Activated T-helper 1 cell treated with Interleukin-2 at 50 U/mL for 16 hours (primary cell): ENCODE data around the gene BUB1.
A peak's percentile ranks its signal among the peaks of the same experiment; 100 is the strongest.
"Not testable (repeated sequence)": the region's sequence is repeated elsewhere in the genome, so short reads cannot be mapped to it uniquely, and the experiment has no call there.

ENCODE experiments used
- DNase-seq: peaks from one replicate; pipeline ENCODE4 v3.0.0-alpha.2; 2020; ENCODE audit warnings: low read depth

The BUB1 gene

DNA sequence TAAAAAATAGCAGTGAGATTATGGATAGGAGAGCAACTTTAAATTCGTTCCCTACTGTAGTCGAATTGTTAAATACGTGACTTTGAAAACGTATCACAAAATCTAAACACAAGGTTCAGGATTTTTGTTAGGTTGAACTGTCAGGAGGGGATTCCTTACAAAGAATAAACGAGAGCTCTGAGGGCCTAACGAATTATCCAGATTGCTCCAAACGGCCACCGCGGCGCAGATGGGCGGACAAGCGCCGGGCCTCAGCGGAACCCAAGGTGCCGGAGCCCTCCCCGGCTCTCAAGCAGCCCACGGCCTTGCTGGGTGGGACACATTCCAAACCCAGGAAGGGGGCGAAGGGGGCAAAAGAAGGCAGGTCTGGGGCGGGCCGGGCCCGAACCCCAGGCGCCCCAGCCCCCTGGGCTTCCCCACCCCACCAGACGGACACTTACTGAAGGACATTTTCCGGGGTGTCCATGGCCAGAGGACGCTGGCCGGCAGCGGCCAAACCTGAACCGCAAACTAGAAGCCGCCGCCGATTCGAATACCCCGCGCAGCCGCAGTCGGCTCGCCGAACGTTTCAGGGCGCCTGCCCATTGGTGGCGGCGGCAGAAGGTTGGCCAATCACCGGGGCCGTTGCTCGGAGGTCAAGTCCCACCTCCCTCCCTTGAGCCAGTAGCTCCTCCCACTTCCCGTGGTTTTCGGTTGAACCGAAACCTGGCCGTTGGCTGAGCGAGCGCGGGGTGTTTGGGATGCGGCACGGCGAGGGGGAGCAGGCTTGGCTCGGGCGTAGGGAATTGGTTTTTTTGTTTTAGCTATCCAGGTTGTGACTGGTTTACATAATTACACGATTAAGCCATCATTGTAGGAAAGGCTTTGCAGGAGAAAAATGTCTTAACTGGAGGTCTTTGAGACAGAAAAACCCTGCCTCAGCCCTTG, at the start of gene BUB1:
TSS of gene BUB1 (minus strand) at position 534 of the 927 bp plus-strand sequence. CDS start at position 466, 68 bp downstream.
- DNase-seq = peak; percentile 91

DNA sequence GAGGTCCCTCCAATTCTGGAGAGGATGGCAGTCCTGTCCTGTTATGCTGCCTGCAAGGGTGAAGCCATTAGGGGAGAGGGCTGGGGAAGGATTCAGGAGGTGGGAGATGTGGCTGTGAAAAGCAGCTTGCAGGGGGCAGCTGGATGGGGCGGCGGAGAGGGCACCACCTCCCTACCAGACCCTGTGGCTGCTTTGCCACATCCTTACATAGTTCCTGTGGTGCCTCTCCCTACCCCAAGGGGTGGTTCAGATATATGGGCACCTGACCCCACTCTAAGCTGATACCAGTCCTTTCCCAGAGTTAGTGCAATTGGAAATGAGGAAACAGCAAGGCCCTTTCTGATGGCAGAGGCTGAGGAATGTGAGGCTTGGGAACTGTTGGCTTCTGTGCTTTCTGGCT, 48.4 kb upstream of the BUB1 start:
- DNase-seq = no peak

DNA sequence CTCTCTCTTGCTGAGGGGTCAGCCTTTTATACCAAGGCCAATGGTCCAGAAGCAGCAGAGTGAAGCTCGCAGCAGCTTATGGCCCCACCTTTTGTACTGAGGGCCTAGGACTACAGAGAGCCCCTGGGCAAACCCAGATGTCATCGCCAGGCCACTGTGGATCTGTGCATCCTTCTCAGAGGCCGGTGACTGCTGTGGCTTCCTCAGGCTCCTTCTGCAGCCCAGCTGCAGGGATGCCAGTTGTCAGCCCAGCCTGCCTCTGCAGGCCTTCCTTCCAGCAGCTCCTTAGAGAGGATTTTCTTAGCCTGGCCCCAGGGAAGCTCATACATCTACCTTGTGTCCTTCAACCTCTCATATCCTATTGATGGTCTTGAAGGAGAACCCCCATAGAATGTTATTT, 48.0 kb upstream of the BUB1 start:
- DNase-seq = no peak

DNA sequence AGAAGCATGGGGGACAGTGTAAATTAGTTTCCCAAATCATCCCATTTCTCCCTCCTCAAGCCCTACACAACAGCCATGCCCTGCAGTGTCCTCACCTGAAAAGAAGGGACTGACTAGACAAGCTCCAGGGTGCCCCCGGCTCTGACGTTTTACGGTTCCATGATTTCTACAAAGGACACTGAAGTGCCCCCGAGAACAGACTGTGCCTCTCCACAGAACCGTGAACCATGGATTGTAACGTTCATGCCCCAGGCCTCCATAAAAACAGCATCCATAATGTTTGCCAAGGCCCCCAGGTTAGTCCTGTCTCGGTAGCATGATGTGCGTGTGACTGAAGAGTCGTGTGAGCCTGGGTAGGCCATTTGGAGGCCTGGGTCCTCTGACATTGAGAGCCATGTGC, 47.5 kb upstream of the BUB1 start:
- DNase-seq = no peak

DNA sequence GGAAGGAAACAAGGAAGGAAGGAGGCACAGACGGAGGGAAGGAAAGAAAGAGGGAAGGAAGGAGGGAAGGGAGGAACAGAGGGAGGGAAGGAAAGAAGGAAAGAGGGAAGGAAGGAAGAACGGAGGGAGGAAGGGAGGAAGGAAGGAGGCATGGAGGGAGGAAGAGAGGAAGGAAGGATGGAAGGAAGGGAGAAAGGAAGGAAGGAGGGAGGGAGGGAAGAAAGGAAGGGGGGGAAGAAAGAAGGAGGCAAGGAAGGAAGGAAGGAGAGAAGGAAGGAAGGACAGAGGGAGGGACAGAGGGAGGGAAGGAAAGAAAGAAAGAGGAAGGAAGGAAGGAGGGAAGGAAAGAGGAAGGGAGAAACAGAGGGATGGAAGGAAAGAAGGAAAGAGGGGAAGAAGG, 47.0 kb upstream of the BUB1 start:
- DNase-seq = no peak

DNA sequence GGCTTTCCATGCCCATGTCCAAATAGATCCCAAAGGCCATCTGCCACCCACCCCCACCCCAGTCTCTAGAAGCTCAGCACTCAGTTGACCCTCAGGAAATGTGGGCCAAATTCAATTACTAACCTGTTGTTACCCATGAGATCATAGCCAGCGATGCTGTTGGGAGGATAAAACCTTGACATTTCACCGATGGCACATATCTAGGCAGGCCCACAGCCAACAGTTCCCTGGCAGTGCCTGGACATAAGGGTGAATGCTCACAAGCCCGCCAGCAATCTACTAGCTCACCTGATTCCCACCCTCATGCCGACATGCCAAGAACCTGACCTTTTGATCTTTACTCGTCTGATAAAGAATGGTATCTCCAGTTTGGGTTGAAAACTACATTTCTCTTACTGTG, 42.7 kb upstream of the BUB1 start:
- no peak for DNase-seq

DNA sequence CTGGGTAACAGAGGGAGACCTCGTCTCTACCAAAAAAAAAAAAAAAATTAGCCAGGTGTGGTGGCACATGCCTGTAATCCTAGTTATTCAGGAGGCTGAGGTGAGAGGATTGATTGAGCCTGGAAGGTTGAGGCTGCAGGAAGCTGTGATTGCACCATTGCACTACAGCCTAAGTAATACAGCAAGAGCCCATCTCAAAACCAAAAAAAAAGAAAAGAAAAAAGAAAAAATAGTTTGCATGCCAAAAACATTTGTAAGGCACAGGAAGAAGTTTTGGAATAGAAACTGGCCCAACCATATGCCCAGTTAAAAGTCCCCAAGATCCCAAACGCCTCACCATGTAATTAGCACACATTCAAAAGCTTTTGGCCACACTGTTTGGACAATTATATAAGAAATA, 41.1 kb upstream of the BUB1 start:
- DNase-seq = no peak

DNA sequence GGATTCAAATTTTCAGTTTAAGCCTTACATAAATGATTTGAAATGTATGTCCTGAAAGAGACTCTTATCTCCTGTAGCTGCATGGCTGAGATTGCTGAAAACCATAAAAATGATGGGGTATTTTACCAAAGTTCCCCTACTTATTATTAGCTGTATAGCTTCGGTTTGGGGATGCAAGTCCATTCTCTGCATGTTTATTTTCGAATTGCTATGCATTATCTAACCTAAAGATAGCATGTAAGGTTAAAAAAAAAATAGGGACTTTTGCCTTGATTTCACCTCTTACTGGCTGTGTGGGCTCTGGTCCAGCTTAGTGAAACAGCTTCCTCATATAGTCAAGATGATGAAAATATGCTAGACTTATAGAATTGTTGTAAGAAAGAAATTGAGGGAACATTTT, 40.5 kb upstream of the BUB1 start:
- no peak for DNase-seq

DNA sequence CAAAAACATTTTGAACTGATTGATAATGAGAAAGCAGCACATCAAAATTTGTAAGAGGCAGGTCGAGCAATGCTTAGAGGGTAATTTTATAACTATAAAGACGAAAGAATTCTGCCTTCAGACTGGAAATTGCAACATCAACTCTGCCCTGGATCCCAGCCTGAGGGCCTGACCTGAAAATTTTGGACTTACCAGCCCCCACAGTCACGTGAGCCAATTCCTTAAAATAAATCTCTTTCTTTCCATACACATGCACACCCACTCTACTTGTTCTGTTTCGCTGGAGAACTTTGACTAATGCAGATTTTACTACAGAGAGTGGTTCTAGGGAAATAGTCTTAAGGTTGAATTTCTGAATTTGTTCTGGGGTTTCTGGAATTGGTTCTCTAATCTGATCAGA, 39.9 kb upstream of the BUB1 start:
- DNase-seq = no peak

DNA sequence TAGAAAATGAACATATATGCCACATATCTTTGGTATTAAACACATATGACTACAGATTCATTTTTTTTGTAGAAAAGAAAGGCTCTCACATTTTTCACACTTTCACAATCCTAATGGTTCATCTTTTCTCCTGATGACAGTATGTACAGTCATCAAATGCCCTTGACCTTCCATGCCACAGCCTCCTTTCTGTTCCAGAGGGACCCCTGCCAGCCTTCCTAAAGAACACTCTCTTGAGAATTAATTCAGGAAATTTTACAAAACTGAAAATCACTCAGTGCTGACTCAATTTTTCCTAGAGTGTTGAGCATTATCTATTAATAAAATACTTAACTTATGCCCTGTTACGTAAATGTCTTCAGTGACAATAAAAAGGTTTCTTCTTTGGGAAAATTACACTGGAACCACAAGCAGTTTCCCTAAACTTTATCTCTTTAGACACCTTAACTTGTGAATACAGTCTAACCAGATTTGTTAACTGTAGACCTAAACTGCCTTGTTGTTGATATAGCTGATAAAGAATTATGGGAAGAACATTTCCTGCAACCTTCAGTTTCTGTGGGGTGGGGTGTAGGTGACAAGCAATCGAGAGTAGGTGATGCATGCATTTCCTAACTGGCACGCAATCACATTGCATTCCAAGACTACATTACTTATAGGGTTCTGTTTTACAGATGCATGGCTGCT, 39.2 kb upstream of the BUB1 start:
- DNase-seq = no peak

DNA sequence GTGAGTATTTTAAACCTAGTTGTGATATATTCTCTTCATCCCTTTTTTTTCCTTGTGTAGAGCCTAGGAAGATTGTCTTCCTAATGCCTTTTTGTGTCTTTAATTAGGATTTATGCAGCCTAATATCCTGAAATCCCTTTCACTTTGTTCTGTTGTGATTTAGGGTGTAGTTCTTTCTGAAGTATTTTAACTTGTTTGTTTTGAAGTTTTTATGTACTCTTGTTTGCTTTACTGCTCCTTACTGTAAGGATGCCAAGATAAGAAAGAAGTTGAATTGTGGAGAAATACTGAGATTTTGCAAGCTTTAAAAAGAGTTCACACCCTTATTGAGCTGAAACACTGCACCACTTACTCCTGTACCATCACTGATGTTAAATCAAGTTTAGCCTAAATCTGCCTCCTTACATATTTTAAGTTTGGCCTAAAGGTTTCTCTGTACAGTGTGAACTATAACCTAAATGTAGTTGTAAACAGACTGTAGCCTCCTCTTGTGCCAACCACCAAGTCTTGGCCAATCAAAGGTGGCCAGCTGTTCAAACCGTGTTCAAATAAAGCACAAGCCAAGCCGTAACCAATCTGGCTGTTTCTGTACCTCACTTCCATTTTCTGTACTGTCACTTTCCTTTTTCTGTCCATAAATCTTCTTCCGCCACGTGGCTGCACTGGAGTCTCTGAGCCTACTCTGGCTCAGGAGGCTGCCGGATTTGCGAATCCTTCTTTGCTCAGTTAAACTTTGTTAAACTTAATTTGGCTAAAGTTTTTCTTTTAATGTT, 36.8 kb upstream of the BUB1 start:
- DNase-seq = no peak

DNA sequence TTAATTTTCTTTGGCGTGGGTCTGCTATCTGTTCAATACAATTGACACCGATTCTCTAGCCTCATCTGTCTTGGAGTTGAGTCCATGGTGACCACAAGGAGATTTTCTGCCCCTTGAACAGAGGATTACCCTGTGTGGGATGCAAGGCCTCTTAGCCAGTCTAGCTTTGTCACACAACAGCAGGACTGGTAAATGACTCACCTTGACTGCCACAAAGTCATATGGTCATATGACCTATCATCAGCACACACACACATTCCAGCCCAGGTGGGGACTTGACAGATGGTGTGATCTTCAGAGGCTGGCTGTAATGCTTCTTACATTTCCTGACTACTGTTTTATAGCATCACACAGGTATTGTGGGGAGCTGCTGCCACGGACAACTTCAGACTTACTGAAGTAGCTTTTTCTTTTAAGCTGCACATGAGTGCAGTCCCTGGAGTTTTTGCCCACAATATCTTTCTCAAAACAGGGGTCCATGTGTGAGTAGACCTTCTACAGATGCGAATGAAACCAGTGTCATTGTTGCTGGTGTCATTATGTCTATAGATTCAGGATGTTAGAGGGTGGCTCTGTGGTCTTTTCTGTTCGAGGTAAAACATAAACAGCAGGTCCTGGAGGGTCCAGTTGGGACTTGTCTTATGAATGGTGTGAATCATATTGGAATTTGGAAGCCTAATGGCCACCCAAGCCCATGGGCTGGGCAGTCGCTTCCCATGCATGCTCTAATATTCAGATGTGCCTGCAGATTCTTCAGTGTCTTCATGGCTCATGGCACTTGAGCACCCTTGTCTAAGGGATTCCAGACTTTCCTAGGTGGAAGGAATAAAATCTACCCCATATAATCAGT, 35.9 kb upstream of the BUB1 start:
- no peak for DNase-seq

DNA sequence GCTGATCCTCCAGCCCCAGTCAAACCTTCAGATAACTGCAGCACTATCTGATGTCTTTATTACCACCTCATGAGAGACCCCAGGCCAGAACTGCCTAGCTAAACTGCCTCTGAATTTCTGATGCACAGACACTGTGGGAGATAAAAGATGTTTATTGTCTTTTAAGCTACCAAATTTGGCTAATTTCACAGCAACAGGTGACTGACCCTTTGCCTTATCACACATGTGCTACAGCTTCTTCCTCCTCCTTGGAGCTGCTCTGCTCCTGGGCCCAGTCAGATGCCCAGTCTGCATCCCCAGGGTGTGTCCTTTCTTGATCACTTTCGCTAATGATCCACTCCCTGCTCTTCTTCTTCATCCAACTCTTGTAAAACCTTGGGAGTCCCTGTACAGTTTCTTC, 34.9 kb upstream of the BUB1 start:
- DNase-seq = no peak

DNA sequence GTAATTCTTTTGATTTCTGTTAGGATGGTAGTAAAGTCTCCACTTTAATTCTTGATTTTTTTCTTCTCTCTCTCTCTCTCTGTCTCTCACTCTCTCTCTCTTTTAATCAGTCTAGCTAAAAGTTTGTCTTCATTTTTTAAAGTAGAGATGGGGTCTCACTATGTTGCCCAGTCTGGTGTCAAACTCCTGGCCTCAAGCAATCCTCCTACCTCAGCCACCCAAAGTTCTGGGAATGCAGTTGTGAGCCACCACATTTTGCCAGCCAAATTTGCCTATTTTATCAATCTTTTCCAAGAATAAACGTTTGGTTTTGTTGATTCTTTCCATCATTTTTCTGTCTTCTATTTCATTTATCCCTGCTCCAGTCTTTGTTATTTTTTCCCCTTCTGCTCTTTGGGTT, 30.6 kb upstream of the BUB1 start:
- DNase-seq = no peak

DNA sequence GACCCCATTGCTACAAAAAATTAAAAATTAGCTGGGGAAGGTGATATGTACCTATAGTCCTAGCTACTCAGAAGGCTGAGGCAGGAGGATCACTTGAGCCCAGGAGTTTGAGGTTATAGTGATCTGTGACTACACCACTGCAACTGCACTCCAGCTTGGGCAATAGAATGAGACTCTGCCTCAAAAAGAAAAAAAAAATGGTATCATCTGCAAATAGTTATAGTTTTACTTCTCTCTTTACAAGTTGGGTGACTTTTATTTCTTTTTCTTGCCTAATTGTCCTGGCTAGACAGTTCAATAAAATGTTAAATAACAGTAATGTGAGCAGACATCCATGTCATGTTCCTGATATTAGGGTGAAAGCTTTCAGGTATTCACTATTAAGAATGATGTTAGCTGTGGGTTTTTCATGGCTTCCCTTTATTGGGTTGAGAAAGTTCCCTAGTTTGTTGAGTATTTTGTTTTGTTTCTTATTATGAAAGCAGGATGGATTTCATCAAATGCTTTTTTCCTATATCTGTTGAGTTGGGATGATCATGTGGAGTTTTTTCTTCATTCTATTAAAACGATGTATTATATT, 29.6 kb upstream of the BUB1 start:
- no peak for DNase-seq

DNA sequence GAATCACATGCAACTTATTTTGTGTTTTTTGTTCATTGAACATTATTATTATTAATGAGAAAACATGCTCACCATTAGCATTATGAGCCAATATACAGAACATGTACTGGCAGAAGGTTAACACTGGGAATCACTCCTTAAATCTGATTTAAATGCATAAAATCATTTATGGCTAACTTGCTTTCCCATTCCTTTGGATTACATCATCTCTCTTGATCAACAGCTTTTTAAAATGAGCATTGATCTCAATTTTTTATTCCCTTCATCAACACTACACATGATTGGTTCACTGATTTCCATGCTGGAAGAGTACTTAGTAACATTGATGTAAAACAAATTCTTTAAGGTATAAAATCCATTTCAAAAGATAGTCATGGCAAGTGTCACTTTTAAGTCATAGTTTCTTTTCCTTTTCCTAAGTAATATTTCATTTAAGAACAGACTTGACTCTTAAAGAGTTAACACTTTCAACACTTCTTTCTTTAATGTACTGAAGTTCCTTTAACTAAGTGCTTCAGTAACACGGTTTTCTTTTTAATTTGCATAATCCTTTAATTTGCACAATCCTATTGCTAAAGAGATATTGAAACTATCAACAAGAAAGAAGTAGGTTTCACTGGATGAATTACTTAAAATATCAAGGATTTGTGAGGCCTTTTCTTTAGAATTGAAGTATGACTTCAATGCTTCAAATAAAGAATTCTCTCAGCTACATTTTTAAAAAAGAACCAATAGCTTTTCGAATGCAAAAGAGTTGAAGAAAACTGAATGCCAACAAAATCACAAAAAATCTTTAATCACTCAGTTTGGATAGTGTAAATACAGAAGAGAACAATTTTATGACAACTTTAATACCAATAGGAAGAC, 24.9 kb upstream of the BUB1 start:
- DNase-seq = no peak

DNA sequence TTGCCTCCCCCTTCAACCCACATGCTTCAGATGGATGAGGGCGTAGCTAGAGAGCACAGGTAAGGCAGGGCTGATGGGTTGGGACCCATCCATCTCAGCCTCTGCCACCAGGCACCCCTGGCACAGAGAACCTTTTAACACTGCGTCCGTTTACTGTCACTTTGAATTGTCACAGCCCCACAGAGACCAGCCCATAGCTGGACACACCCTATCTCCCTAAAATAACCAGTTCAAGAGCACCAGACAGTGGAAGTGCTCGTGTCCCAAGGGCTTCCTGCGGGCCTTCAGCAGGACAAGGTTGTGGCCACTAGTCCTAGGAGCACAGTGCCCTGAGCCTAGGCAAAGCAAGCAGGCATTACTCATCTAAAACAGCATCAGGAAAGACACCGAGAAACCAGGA, 20.4 kb upstream of the BUB1 start:
- DNase-seq = not testable (repeated sequence)

DNA sequence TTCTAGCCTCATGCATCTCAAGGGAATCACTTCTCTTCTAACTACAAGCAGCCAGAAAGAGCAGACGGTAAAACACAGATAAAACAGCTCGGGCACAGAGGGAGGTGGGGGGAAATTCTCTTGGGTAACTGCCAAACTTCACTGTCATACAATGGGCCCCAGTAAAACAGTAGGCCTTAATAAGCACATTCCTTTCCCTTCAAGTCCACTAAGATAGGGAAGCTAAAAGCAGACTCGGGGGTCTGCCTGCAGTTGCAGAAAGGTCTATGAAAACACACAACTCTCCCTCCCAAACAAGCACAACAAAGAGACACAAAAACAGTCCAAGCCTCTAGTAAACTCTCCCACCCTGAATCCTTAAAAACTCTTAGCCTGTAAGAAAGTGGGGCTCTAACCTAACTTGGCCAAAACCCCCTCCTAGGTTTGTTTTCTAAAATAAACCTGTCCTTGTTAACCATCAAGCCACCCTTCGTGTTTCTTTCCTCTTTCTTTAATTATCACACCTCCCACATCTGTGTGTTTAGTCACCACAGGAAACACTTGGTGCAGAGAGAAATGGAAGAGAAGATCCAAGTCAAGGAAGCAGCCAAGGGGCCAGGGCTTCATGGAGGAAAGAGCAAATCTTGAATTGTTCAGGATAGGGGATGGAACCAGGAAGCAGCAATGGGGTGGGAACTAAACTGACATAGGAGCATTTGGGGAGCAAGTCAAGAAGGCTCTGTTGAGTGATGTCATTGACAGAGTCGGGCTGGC, 17.5 kb upstream of the BUB1 start:
- not testable (repeated sequence) for DNase-seq

DNA sequence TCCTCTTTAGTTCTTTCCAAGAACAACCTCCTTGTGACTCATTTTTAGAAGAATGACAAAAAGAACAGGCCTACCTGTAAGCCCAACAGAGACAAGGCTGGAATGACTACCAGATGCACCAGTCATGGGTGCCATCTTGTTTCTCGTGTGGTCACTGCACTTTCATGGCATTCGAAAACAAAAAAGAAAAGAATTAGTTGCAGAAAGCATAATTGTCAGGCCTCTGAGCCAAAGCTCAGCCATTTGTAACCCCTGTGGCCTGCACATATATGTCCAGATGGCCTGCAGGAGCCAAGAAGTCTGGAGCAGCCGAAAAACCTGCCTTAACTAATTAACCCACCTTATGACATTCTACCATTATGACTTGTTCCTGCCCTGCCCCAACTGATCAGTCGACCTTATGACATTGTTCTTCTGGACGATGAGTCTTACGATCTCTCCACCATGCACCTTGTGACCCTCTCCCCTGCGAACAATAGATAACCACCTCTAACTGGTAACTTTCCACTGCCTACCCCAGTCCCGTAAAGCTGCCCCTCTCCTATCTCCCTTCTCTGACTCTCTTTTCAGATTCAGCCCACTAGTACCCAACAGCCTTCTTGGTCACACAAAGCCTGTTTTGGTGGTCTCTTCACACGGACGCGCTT, 13.9 kb upstream of the BUB1 start:
- no peak for DNase-seq
